Natural killer cell (primary cell): ENCODE results near the gene DDX24. TPM values are rescaled to one million over a fixed set of nuclear protein-coding genes. Genes with fewer than 3 reads are reported as not detected.

ENCODE experiments used
- ATAC-seq, 3 donors: fragments of 150-1000 bp in 2 of 3; fragments of 200-7000 bp in 1 of 3; cut with Tn5 transposase; 1 replicate in 1 of 3; 2 replicates in 2 of 3; pipeline ENCODE4 v1.10.0; 2021; ENCODE audit warnings: mild to moderate bottlenecking in 2 of 3, moderate library complexity in 2 of 3
- DNase-seq, 2 donors: peaks; one replicate each; pipeline versions ENCODE4 v3.0.0 to v3.0.0-alpha.2; 2013 to 2021; ENCODE audit warnings: mixed read lengths in 1 of 2
- H3K27ac ChIP-seq: one replicate; pipeline ENCODE4 v1.5.1; 2013; ENCODE audit warnings: mild to moderate bottlenecking, low read length
- H3K27me3 ChIP-seq: one replicate; pipeline ENCODE4 v1.6.1; 2013; ENCODE audit warnings: low read length; ENCODE audit not compliant: control insufficient read depth, insufficient read depth
- H3K36me3 ChIP-seq: one replicate; pipeline ENCODE4 v1.6.1; 2013; ENCODE audit warnings: low read length; ENCODE audit not compliant: control insufficient read depth, insufficient read depth
- H3K4me1 ChIP-seq: one replicate; pipeline ENCODE4 v1.6.1; 2013; ENCODE audit warnings: low read length; ENCODE audit not compliant: control insufficient read depth, insufficient read depth
- H3K4me3 ChIP-seq: one replicate; pipeline ENCODE4 v1.5.1; 2013; ENCODE audit warnings: low read length
- H3K9me3 ChIP-seq: one replicate; pipeline ENCODE4 v1.6.1; 2013; ENCODE audit warnings: low read length; ENCODE audit not compliant: control insufficient read depth, insufficient read depth
- H3K27ac Mint-ChIP-seq, 2 donors: one replicate each; pipeline ENCODE4 v1.8.0; 2022; ENCODE audit warnings: mild to moderate bottlenecking in 2 of 2, mixed read lengths in 2 of 2, moderate library complexity in 1 of 2
- H3K27me3 Mint-ChIP-seq, 2 donors: one replicate each; pipeline ENCODE4 v1.8.0; 2022; ENCODE audit warnings: low read depth in 2 of 2, mixed read lengths in 2 of 2
- H3K36me3 Mint-ChIP-seq: one replicate; pipeline ENCODE4 v1.8.0; 2022; ENCODE audit warnings: mixed read lengths
- H3K4me1 Mint-ChIP-seq, 2 donors: one replicate each; pipeline ENCODE4 v1.8.0; 2022; ENCODE audit warnings: mixed read lengths in 2 of 2
- H3K4me3 Mint-ChIP-seq: one replicate; pipeline ENCODE4 v1.8.0; 2022; ENCODE audit warnings: mild to moderate bottlenecking, moderate library complexity, mixed read lengths
- H3K9me3 Mint-ChIP-seq, 2 donors: one replicate each; pipeline ENCODE4 v1.8.0; 2022; ENCODE audit warnings: mixed read lengths in 2 of 2
- CTCF ChIP-seq: fragments of 200-600 bp; IDR thresholded peaks from one replicate; pipeline ENCODE4 v1.8.0; 2022; ENCODE audit warnings: antibody characterized with exemption
- WGBS: methylation state at CpG from one replicate; pipeline ENCODE4 v1.1.7; 2013; ENCODE audit warnings: missing lambda C conversion rate; ENCODE audit not compliant: insufficient coverage; 5-methylcytosine and 5-hydroxymethylcytosine counted together
- intact Hi-C: fragments of 100-400 bp; cut with micrococcal nuclease; formaldehyde crosslinking; loops from one replicate; pipeline ENCODE4 v1.14.2; 2022
- total RNA-seq, 4 donors: library from RNA; stranded (reverse); fragments of 120-200 nt in 1 of 4; gene quantifications; one replicate each; pipeline versions ENCODE4 v1.2.3 to v1.2.4, GENCODE V29; 2013 to 2022

Gene DDX24
- total RNA-seq, 3 donors from 2014 or later (not counting 1 experiment from before 2014, with no cell fraction given) = 250 to 357 (median 296) TPM

DNA sequence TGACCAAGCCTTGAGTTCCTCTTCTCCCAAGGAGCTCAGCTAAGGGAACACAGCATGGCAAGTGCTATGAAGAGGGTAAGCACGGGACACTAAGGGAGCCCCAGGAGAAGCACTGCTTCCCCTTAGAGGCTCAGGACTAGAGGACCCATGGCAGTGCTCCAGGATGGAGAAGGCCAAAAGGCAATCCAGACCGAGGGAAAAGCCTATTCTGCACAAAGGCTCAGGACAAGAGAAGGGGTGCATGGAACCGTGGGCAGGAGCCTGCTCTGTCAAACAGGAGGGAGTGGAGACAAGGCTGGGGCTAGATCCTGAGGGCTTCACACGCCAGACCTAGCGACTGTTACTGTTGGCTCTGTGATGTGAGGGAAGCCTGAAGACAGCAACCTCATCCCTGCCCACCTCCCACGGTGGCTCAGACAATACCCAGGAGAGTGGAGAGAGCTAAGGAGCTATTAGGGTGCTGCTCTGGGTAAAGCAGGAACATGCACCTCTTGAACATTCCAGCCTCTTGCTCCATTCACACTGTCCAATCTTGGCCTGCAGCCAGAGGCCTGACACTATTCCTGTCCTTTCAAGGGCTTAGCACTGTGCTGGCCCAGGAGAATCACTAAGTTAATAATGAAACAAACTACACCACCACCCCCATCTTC is 30.6 kb downstream of the DDX24 start:
- intact Hi-C loops = no loop called here
- WGBS = 96% methylated on average over 5 of the region's 6 CpGs
- Mint-ChIP-seq H3K4me3 (no peak overlapping the region), H3K36me3 (peaks cover 50% of the 10 kb centered on the region), H3K9me3 (no peaks in the 10 kb centered on the region), H3K4me1 (peaks cover 14 to 17% of the 10 kb centered on the region in 2 donors), H3K27ac (no peak overlapping the region), H3K27me3 (no peaks in the 10 kb centered on the region)
- TF ChIP-seq CTCF = no peak
- Histone ChIP-seq H3K27ac (no peak overlapping the region), H3K27me3 (no peaks in the 10 kb centered on the region), H3K36me3 (peaks cover 82% of the 10 kb centered on the region), H3K4me3 (no peak overlapping the region), H3K9me3 (no peaks in the 10 kb centered on the region), H3K4me1 (no peaks in the 10 kb centered on the region)
- no peak for ATAC-seq
- peak in 1 of 2 donors; percentile 12 for DNase-seq

DNA sequence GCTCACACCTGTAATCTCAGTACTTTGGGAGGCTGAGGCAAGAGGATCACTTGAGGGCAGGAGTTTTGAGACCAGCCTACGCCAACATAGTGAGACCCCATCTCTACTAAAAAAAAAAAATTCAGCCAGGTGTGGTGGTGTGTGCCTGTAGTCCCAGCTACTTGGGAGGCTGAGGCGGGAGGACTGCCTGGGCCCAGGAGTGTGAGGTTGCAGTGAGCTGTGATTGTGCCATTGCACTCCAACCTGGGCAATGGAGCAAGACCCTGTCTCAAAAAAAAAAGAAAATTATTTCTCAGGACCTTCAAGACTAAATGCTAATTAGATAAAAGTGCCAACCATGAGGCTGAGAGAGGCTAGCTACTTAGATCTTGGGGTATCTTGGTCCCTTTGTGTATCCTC is 31.4 kb downstream of the DDX24 start:
- ATAC-seq = no peak
- no peak overlapping the region for H3K4me3 Mint-ChIP-seq
- no peaks in the 10 kb centered on the region for H3K4me1 ChIP-seq
- no peak for TF ChIP-seq CTCF
- peaks cover 7 to 14% of the 10 kb centered on the region in 2 donors for H3K4me1 Mint-ChIP-seq
- intact Hi-C loops = no loop called here
- H3K9me3 Mint-ChIP-seq = no peaks in the 10 kb centered on the region
- no peak overlapping the region for H3K4me3 ChIP-seq
- no peaks in the 10 kb centered on the region for H3K27me3 ChIP-seq
- H3K27ac ChIP-seq = no peak overlapping the region
- peaks cover 75% of the 10 kb centered on the region for H3K36me3 ChIP-seq
- peaks cover 50% of the 10 kb centered on the region for H3K36me3 Mint-ChIP-seq
- 100% methylated on average over 1 of the region's 2 CpGs for WGBS
- DNase-seq = no peak
- no peaks in the 10 kb centered on the region for H3K9me3 ChIP-seq
- no peak overlapping the region for H3K27ac Mint-ChIP-seq
- no peaks in the 10 kb centered on the region for H3K27me3 Mint-ChIP-seq

DNA sequence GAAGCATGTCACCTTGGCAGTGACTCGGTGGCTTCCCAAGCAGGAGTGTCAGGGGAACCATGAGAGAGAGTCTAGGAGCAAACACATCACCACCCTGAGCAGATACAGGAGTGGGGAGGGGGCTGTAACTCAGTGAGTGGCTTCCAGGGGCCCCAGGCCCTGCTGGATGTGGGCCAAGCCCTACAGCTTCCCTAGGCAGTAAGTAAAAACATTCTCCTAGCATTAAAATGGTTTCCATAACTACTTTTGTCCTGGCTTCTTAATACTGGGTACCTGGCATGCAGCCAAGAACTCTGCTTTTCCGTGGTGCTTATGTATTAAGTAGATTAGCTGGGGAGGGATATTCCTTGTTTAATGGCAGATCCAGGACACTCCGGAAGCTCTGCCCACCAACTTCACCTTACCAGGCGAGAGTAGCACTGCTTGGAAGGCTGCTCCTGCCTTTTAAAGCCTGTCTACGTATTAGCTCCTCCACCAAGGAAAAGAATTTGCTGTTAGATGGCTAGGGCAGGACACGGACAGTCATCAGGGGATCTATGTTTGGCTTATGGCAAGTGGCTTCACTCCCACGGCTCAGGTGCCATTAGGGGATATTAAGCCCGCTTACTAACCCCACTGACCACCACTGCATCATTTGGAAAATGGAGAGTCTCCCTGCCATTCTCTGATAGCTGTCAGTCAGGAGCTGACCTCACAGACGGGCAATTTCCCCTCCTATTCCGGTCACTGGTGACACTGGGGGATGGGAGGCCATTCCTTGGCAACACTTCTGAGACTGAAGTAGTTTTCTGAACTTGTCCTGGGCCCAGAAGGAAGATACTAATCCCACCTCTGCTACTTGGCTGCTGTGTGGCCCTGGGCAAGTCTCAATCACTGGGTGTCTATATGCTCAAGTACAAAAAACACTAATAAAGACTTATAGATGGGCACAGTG is 32.0 kb downstream of the DDX24 start:
- DNase-seq = peak in 1 of 2 donors; percentile 11

More for the DNA sequence above, 32.0 kb downstream of the DDX24 start:
- TF ChIP-seq CTCF = no peak
- H3K9me3 ChIP-seq = no peaks in the 10 kb centered on the region
- H3K36me3 ChIP-seq = peaks cover 71% of the 10 kb centered on the region
- Mint-ChIP-seq H3K27me3 (no peaks in the 10 kb centered on the region), H3K4me3 (no peak overlapping the region), H3K36me3 (peaks cover 43% of the 10 kb centered on the region), H3K9me3 (no peaks in the 10 kb centered on the region), H3K27ac (peak overlapping the region in 1 of 2 donors; percentile 51), H3K4me1 (peaks cover under 1 to 8% of the 10 kb centered on the region in 2 donors)
- no peaks in the 10 kb centered on the region for H3K27me3 ChIP-seq
- ATAC-seq = no peak
- WGBS = 87% methylated on average over 10 of the region's 10 CpGs
- H3K4me3 ChIP-seq = no peak overlapping the region
- intact Hi-C loops = no loop called here
- no peak overlapping the region for H3K27ac ChIP-seq
- H3K4me1 ChIP-seq = no peaks in the 10 kb centered on the region
